Right renal pelvis (tissue), 4 donors: ENCODE results near the gene SLC39A11. TPM values are rescaled to one million over a fixed set of nuclear protein-coding genes. Genes with fewer than 3 reads are reported as not detected.
"Not testable (repeated sequence)": the region's sequence is repeated elsewhere in the genome, so short reads cannot be mapped to it uniquely, and the experiment has no call there.

Experiments
- DNase-seq, 4 donors: peaks; one replicate each; pipeline ENCODE4 v3.0.0-alpha.2; 2013; ENCODE audit warnings: low read depth in 4 of 4, low spot score in 3 of 4, missing footprints in 1 of 4
- polyA plus RNA-seq, 4 donors: library from polyadenylated mRNA; unstranded; fragments of 120-200 nt; gene quantifications; one replicate each; pipeline ENCODE4 v1.2.1, GENCODE V29; 2013; ENCODE audit not compliant: insufficient read length in 4 of 4

SLC39A11 gene
- polyA plus RNA-seq, 4 donors, result 27.6 to 29.1 (median 28.4) TPM

GRCh38 chr17:72648702-72649101 lies 443.8 kb downstream of the SLC39A11 start:
- DNase-seq, result no peak

GRCh38 chr17:72646176-72646575 lies 446.3 kb downstream of the SLC39A11 start:
- no peak for DNase-seq

GRCh38 chr17:72644492-72644891 lies 448.0 kb downstream of the SLC39A11 start:
- no peak for DNase-seq

GRCh38 chr17:72643575-72644216 lies 448.8 kb downstream of the SLC39A11 start:
- no peak for DNase-seq

- DNase-seq, result no peak
Measured at GRCh38 chr17:72642720-72643119, 449.8 kb downstream of the SLC39A11 start.

- no peak for DNase-seq
Measured at GRCh38 chr17:72640415-72641165, 451.9 kb downstream of the SLC39A11 start.

GRCh38 chr17:72639711-72640110 lies 452.8 kb downstream of the SLC39A11 start:
- DNase-seq, result no peak

- DNase-seq, result not testable (repeated sequence)
Measured at GRCh38 chr17:72638932-72639331, 453.6 kb downstream of the SLC39A11 start.

GRCh38 chr17:72635034-72635635 lies 457.4 kb downstream of the SLC39A11 start:
- DNase-seq, result no peak

- DNase-seq, result no peak
Measured at GRCh38 chr17:72634621-72635020, 457.9 kb downstream of the SLC39A11 start.

- no peak for DNase-seq
Measured at GRCh38 chr17:72631949-72632684, 460.4 kb downstream of the SLC39A11 start.

- no peak for DNase-seq
Measured at GRCh38 chr17:72631568-72631948, 460.9 kb downstream of the SLC39A11 start.

GRCh38 chr17:72624652-72625051 lies 467.8 kb downstream of the SLC39A11 start:
- no peak for DNase-seq

- no peak for DNase-seq
Measured at GRCh38 chr17:72624226-72624625, 468.3 kb downstream of the SLC39A11 start.

GRCh38 chr17:72622661-72623433 lies 469.6 kb downstream of the SLC39A11 start:
- no peak for DNase-seq

- DNase-seq, result no peak
Measured at GRCh38 chr17:72619976-72620650, 472.4 kb downstream of the SLC39A11 start.

GRCh38 chr17:72618001-72618509 lies 474.4 kb downstream of the SLC39A11 start:
- no peak for DNase-seq

GRCh38 chr17:72617557-72617956 lies 474.9 kb downstream of the SLC39A11 start:
- no peak for DNase-seq

GRCh38 chr17:72616447-72616846 lies 476.0 kb downstream of the SLC39A11 start:
- DNase-seq, result no peak

- DNase-seq, result no peak
Measured at GRCh38 chr17:72615627-72615991, 476.9 kb downstream of the SLC39A11 start.
